Lung (tissue), 12 donors: ENCODE measurements around the gene UBXN4. TPM values are rescaled to one million over a fixed set of nuclear protein-coding genes. Genes with fewer than 3 reads are reported as not detected.

Source experiments
- ATAC-seq: fragments of 200-7000 bp; cut with Tn5 transposase; one replicate; pipeline ENCODE4 v1.9.1; 2020; ENCODE audit warnings: moderate number of reproducible peaks; ENCODE audit not compliant: insufficient read depth, low FRiP score
- DNase-seq, 3 donors: peaks; one replicate each; pipeline ENCODE4 v3.0.0-alpha.2; 2013 to 2017
- H3K27ac ChIP-seq, 2 donors: one replicate each; pipeline ENCODE4 v1.5.1; 2013; ENCODE audit warnings: mild to moderate bottlenecking in 2 of 2, moderate library complexity in 2 of 2, control low read depth in 1 of 2, inconsistent platforms in 1 of 2, low read depth in 1 of 2, low read length in 1 of 2
- H3K27me3 ChIP-seq, 3 donors: one replicate each; pipeline ENCODE4 v1.5.1; 2013; ENCODE audit warnings: low read length in 2 of 3; ENCODE audit not compliant: control insufficient read depth in 3 of 3, insufficient read depth in 3 of 3
- H3K36me3 ChIP-seq, 4 donors: one replicate each; pipeline ENCODE4 v1.5.1; 2013; ENCODE audit warnings: low read length in 4 of 4, mild to moderate bottlenecking in 1 of 4, moderate library complexity in 1 of 4; ENCODE audit not compliant: control insufficient read depth in 4 of 4, insufficient read depth in 4 of 4
- H3K4me1 ChIP-seq, 5 donors: one replicate each; pipeline ENCODE4 v1.5.1; 2013; ENCODE audit warnings: low read length in 5 of 5, mild to moderate bottlenecking in 2 of 5, moderate library complexity in 1 of 5; ENCODE audit not compliant: control insufficient read depth in 5 of 5, insufficient read depth in 5 of 5
- H3K4me3 ChIP-seq: one replicate; pipeline ENCODE4 v1.5.1; 2013; ENCODE audit warnings: mild to moderate bottlenecking, control low read depth, moderate library complexity
- H3K9ac ChIP-seq, 2 donors: one replicate each; pipeline ENCODE4 v1.5.1; 2013; ENCODE audit warnings: low read length in 2 of 2, control low read depth in 1 of 2; ENCODE audit not compliant: insufficient read depth in 1 of 2
- H3K9me3 ChIP-seq, 4 donors: one replicate each; pipeline ENCODE4 v1.5.1; 2013; ENCODE audit warnings: low read length in 3 of 4, mild to moderate bottlenecking in 1 of 4, moderate library complexity in 1 of 4; ENCODE audit not compliant: control insufficient read depth in 4 of 4, insufficient read depth in 3 of 4
- WGBS, 2 donors: extraction: QIAGEN DNeasy Blood & Tissue Kit; methylation state at CpG; one replicate each; pipeline ENCODE4 v1.1.7; 2013; 5-methylcytosine and 5-hydroxymethylcytosine counted together
- polyA plus RNA-seq, 2 donors: library from polyadenylated mRNA; stranded (reverse); fragments of 200-250 nt; gene quantifications; one replicate each; pipeline ENCODE4 v1.2.1, GENCODE V29; 2013
- total RNA-seq, 2 donors: library from RNA; depleted of rRNA in 1 of 2; stranded (reverse); fragments of >200 nt in 1 of 2; gene quantifications; one replicate each; pipeline ENCODE4 v1.2.1, GENCODE V29; 2014 to 2021
- TF ChIP-seq, protein P1 (sequence below): IDR thresholded peaks from 2 replicates; pipeline ENCODE4 v1.5.1; 2012; ENCODE audit warnings: mild to moderate bottlenecking; ENCODE audit errors: control extremely low read depth, extremely low read depth
- donor health status: control.
- donor health status: control.
- donor health status: Bipolar disorder and iron deficiency.
- donor health status: healthy.
- donor health status: DM: yes; HTN: yes; CAD: no.

UBXN4 gene
- total and polyA plus RNA-seq, 4 donors = 39.7 to 121 (median 65.9) TPM

DNA sequence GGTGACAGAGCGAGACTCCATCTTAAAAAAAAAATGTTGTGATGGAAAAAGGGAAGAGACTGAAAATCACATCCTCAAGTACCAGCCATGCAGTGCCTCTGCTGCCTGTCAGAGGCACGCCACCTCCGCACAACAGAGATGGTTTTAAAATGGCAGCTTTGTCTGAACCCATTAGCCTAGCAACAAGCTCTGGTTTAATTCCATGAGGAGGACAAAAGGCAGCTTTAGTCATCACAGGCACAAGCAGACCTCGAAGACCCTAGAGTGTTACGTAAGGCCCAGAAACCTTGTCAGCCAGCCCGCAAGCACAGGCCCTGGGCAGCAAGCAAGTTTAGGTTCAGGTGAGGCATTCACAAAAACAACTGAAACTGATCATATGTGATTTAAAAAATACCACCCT lies 84.9 kb downstream of the UBXN4 start:
- Histone ChIP-seq H3K9me3 (peaks cover 0 to 3% (median 0%) of the 10 kb centered on the region in 4 donors), H3K36me3 (no peaks in the 10 kb centered on the region), H3K4me3 (no peak overlapping the region), H3K27me3 (no peaks in the 10 kb centered on the region), H3K9ac (no peak overlapping the region), H3K27ac (no peak overlapping the region), H3K4me1 (peaks cover 0 to 8% (median 0%) of the 10 kb centered on the region in 5 donors)
- 87 to 90% methylated on average over 6 of the region's 6 CpGs for WGBS, 2 donors
- TF ChIP-seq, protein P1, sequence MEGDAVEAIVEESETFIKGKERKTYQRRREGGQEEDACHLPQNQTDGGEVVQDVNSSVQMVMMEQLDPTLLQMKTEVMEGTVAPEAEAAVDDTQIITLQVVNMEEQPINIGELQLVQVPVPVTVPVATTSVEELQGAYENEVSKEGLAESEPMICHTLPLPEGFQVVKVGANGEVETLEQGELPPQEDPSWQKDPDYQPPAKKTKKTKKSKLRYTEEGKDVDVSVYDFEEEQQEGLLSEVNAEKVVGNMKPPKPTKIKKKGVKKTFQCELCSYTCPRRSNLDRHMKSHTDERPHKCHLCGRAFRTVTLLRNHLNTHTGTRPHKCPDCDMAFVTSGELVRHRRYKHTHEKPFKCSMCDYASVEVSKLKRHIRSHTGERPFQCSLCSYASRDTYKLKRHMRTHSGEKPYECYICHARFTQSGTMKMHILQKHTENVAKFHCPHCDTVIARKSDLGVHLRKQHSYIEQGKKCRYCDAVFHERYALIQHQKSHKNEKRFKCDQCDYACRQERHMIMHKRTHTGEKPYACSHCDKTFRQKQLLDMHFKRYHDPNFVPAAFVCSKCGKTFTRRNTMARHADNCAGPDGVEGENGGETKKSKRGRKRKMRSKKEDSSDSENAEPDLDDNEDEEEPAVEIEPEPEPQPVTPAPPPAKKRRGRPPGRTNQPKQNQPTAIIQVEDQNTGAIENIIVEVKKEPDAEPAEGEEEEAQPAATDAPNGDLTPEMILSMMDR = no peak
- no peak for DNase-seq
- no peak for ATAC-seq

DNA sequence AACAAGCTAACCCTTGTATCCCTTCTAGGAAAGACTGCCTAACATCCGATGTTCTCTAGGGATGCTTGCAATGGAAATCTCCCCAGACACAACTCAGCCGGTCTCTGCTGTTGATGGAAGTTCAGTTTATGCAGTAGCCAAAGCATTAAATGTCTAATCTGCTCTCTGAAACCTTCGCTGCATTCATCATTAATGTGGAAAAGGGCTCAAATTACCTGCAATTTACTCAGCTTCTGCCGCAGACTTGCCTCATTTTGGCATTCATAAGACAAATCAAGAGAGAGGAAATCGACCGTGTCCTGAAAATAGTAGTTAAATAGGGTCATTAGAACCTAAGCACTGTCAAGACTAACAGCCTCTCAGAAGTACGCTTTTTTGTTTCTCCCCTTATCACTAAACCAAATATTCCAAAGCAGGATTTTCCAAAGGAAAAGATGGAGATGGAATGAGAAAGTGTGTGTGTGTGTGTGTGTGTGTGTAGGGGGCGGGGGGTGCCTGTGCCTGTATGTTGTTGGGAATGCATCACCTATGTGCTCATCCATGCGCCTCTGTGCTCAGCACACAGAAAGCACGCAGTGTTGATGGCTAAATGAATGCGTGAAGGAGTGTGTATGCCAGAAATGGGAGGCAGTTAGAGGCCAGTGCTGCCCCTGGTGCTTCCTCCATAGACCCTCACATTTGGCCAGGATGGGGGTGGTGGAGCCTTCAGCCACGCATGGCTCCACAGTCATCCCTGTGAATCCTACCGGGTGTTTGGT lies 87.9 kb downstream of the UBXN4 start:
- DNase-seq = no peak
- H3K4me1 ChIP-seq = peaks cover 0 to 8% (median 0%) of the 10 kb centered on the region in 5 donors
- TF ChIP-seq, protein P1 = no peak
- 90 to 92% methylated on average over 13 of the region's 13 CpGs for WGBS, 2 donors
- no peaks in the 10 kb centered on the region for H3K36me3 ChIP-seq
- no peak overlapping the region for H3K27ac ChIP-seq
- no peaks in the 10 kb centered on the region for H3K9me3 ChIP-seq
- H3K4me3 ChIP-seq = no peak overlapping the region
- H3K9ac ChIP-seq = no peak overlapping the region
- no peak for ATAC-seq
- no peaks in the 10 kb centered on the region for H3K27me3 ChIP-seq

DNA sequence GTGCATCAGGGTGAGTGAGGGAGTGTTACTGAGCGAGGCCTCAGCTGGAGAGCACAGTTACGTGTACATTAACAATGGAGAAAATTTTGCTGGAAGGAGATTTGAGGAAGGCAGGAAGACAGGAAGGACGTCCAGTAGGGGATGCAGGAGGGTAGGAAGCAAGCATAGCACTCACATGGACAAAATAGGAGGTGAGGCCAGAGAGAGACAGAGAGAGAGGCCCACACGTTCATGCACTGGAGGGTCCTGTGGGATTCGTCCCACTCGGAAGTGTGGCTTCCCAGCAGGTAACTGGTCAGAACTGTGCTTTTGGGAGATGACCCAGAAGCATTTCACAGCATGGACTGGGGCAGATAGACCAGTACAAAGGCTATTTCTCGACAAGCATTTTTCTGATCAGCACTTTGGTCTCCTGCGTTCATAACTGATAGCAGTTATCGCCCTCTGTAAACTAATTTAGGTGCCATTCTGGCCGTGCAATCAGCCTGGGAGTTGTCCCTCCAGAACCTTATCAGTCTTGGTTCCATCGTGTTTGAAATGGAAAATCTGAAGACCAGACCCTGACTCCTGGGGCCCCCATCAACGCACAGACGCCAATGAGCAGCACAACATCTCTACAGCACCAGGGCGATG lies 89.6 kb downstream of the UBXN4 start:
- WGBS, 2 donors = 87% methylated on average over 14 of the region's 14 CpGs

More for the DNA sequence above, 89.6 kb downstream of the UBXN4 start:
- Histone ChIP-seq H3K9ac (no peak overlapping the region), H3K36me3 (no peaks in the 10 kb centered on the region), H3K4me1 (no peaks in the 10 kb centered on the region), H3K27ac (no peak overlapping the region), H3K27me3 (no peaks in the 10 kb centered on the region), H3K4me3 (no peak overlapping the region), H3K9me3 (no peaks in the 10 kb centered on the region)
- ATAC-seq (no peak), DNase-seq (no peak)
- TF ChIP-seq, protein P1 = no peak
